HepG2 (cell line): ENCODE results near the gene MTF1. TPM values are rescaled to one million over a fixed set of nuclear protein-coding genes. Genes with fewer than 3 reads are reported as not detected.

Source experiments
- ATAD3A ChIP-seq: sonication (generic); formaldehyde crosslinking; IDR thresholded peaks from 2 replicates; pipeline ENCODE4 v1.4.0; 2020; ENCODE audit warnings: missing genetic modification reagents
- GFI1 ChIP-seq: sonication (generic); formaldehyde crosslinking; IDR thresholded peaks from 2 replicates; pipeline ENCODE4 v1.5.0; 2020; ENCODE audit warnings: missing genetic modification reagents, mild to moderate bottlenecking, borderline replicate concordance
- GRHL1 ChIP-seq: sonication (generic); formaldehyde crosslinking; conservative IDR thresholded peaks from 2 replicates; pipeline ENCODE4 v1.8.0; 2022; ENCODE audit warnings: missing genetic modification reagents
- HDAC1 ChIP-seq: sonication (generic); formaldehyde crosslinking; IDR thresholded peaks from 2 replicates; pipeline ENCODE4 v1.5.1; 2020; ENCODE audit warnings: mild to moderate bottlenecking, missing genetic modification reagents
- JUND ChIP-seq: sonication (generic); formaldehyde crosslinking; IDR thresholded peaks from 2 replicates; pipeline ENCODE4 v1.8.0; 2022; ENCODE audit warnings: mild to moderate bottlenecking, missing genetic modification reagents
- MXD3 ChIP-seq: IDR thresholded peaks from 2 replicates; pipeline ENCODE4 v1.6.1; 2016; ENCODE audit warnings: mild to moderate bottlenecking, missing biosample characterization, missing genetic modification reagents
- ONECUT2 ChIP-seq: sonication (generic); formaldehyde crosslinking; IDR thresholded peaks from 2 replicates; pipeline ENCODE4 v1.4.0; 2020; ENCODE audit warnings: missing genetic modification reagents
- PBX3 ChIP-seq: sonication (generic); formaldehyde crosslinking; IDR thresholded peaks from 2 replicates; pipeline ENCODE4 v1.8.1; 2023; ENCODE audit warnings: missing genetic modification reagents, inconsistent platforms, borderline replicate concordance
- REST ChIP-seq, 2 experiments: IDR thresholded peaks; 2 replicates each; pipeline ENCODE4 v1.6.1; 2011 to 2012; ENCODE audit warnings: low read length in 2 of 2, borderline replicate concordance in 1 of 2, low read depth in 1 of 2, mild to moderate bottlenecking in 1 of 2, moderate library complexity in 1 of 2
- RORA ChIP-seq: sonication (generic); formaldehyde crosslinking; IDR thresholded peaks from 2 replicates; pipeline ENCODE4 v1.5.0; 2020; ENCODE audit warnings: mild to moderate bottlenecking, missing genetic modification reagents, moderate library complexity
- ZFP90 ChIP-seq: sonication (generic); formaldehyde crosslinking; IDR thresholded peaks from 2 replicates; pipeline ENCODE4 v1.8.0; 2022; ENCODE audit warnings: missing genetic modification reagents, mild to moderate bottlenecking, inconsistent platforms, borderline replicate concordance
- ZNF576 ChIP-seq: sonication (generic); formaldehyde crosslinking; IDR thresholded peaks from 2 replicates; pipeline ENCODE4 v1.4.0; 2020; ENCODE audit warnings: mild to moderate bottlenecking, missing genetic modification reagents
- ZNF646 ChIP-seq: sonication (generic); formaldehyde crosslinking; IDR thresholded peaks from 2 replicates; pipeline ENCODE4 v1.9.0; 2021; ENCODE audit warnings: mild to moderate bottlenecking, missing genetic modification reagents
- ZNF83 ChIP-seq: sonication (generic); formaldehyde crosslinking; IDR thresholded peaks from 2 replicates; pipeline ENCODE4 v1.4.0; 2020; ENCODE audit warnings: missing genetic modification reagents, mild to moderate bottlenecking, borderline replicate concordance
- polyA plus RNA-seq, 8 experiments: library from polyadenylated mRNA; depleted of rRNA in 3 of 8; stranded (reverse) in 7 of 8; unstranded in 1 of 8; fragments of >200 nt; fragmentation: Illumina TruSeq in 4 of 8; extraction: Trizol in 4 of 8; gene quantifications; 2 replicates each; pipeline versions ENCODE4 v1.2.1 to v1.2.3, GENCODE V29; 2011 to 2016; ENCODE audit warnings: low read depth in 4 of 8, missing spikeins in 1 of 8, mixed read lengths in 1 of 8; ENCODE audit not compliant: insufficient read depth in 1 of 8
- total RNA-seq, 5 experiments: library from RNA; depleted of rRNA; stranded (reverse); fragments of >200 nt; fragmentation: Illumina TruSeq; extraction: Trizol; gene quantifications; 2 replicates each; pipeline ENCODE4 v1.2.3, GENCODE V29; 2016; ENCODE audit warnings: low read depth in 1 of 5

MTF1 gene
- total and polyA plus RNA-seq, 2 of the 13 experiments (the other 11 are each of a cell fraction or from before 2014, with no cell fraction given): 2.4 to 3.3 TPM

- TF ChIP-seq ZFP90 (no peak), ZNF646 (no peak), ATAD3A (no peak), PBX3 (CRISPR knock-in tag) (0 out of 2 replicates have a peak, but pooled peaks have one; percentile 40), REST (IDR thresholded peaks at IDR 0.05; ENCODE audit: borderline replicate concordance in 1 of 2, low read depth in 1 of 2, low read length in 2 of 2) (no peak), GRHL1 (CRISPR knock-in tag) (no peak), ZNF83 (peak; percentile 78; the same call in 1 of the 2 replicates), ZNF576 (no peak), RORA (no peak), MXD3 (CRISPR knock-in tag) (no peak), HDAC1 (CRISPR knock-in tag) (peak; percentile 44; the same call in 1 of the 2 replicates), GFI1 (no peak), JUND (CRISPR knock-in tag) (no peak), ONECUT2 (CRISPR knock-in tag) (no peak)
Measured at GRCh38 chr1:37793773-37794371, 65.5 kb downstream of the MTF1 start, which contains the start of gene MANEAL (continued).
